ENCODE data around the gene CLIP2. TPM values are rescaled to one million over a fixed set of nuclear protein-coding genes. Genes with fewer than 3 reads are reported as not detected.
"Not testable (repeated sequence)": the region's sequence is repeated elsewhere in the genome, so short reads cannot be mapped to it uniquely, and the experiment has no call there.

Gene CLIP2
- total and polyA plus RNA-seq, 4 donors = 15.3 to 35.7 (median 21.9) TPM

DNA sequence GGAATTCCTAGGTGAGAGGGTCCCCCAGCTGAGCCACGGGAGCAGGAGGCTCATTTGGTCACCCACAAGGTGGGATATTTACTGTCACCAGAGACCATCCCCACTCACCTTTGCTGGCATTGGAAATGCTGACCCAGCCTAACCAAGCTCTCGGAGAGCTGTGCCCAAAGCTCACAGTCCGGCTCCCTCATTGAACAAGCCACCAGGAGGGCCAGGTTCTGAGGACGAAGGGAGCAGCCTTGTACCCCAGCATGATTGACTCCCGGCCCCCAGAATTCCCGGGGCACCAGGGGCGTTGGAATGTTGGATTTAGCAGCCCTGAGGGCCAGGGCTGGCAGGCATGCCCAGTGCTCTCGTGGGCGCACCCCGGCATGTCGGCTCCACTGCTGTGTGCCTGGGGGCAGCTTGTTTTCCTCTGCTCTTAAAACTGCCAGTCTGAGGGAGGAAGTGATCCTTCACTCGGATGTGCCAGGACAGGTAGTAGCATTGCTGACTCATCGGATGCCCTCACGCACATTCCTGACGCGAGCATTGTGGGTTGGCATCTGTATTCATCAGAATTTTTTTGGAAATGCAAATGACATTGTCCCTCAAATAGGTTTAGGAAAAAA is 23.3 kb downstream of the CLIP2 start:
- no peak for DNase-seq
- Histone ChIP-seq H3K27me3 (ENCODE audit: control insufficient read depth in 1 of 2, insufficient read depth in 2 of 2, low read length in 1 of 2) (no peaks in the 10 kb centered on the region), H3K4me3 (ENCODE audit: low read length in 2 of 2) (no peak overlapping the region), H3K27ac (ENCODE audit: low read depth in 1 of 2, low read length in 2 of 2) (no peak overlapping the region), H3K4me1 (ENCODE audit: control insufficient read depth in 1 of 2, insufficient read depth in 2 of 2, low read length in 2 of 2) (no peaks in the 10 kb centered on the region), H3K9me3 (ENCODE audit: control insufficient read depth, low read length) (no peaks in the 10 kb centered on the region), H3K36me3 (ENCODE audit: control insufficient read depth in 1 of 2, insufficient read depth in 2 of 2, low read length in 1 of 2) (peaks cover 0 to 2% of the 10 kb centered on the region in 2 donors)
- no peak for ATAC-seq (ENCODE audit: low FRiP score)
- intact Hi-C loops (cut with DNase I) = no loop called here
- WGBS, 2 donors = 36 to 55% methylated on average over 16 of the region's 16 CpGs

DNA sequence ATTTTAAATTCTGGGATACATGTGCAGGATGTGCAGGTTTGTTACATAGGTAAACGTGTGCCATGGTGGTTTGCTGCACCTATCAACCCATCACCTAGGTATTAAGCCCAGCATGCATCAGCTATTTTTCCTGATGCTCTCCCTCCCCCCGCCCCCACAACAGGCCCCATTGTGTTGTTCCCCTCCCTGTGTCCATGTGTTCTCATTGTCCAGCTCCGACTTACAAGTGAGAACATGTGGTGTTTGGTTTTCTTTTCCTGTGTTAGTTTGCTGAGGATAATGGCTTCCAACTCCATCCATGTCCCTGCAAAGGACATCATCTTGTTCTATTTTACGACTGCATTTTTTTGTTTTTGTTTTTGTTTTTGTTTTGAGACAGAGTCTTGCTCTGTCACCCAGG is 26.7 kb downstream of the CLIP2 start:
- intact Hi-C loops (cut with DNase I); ATAC-seq (ENCODE audit: low FRiP score); H3K4me1 ChIP-seq (ENCODE audit: control insufficient read depth in 1 of 2, insufficient read depth in 2 of 2, low read length in 2 of 2); H3K4me3 ChIP-seq (ENCODE audit: low read length in 2 of 2); H3K27me3 ChIP-seq (ENCODE audit: control insufficient read depth in 1 of 2, insufficient read depth in 2 of 2, low read length in 1 of 2); H3K27ac ChIP-seq (ENCODE audit: low read depth in 1 of 2, low read length in 2 of 2); H3K36me3 ChIP-seq (ENCODE audit: control insufficient read depth in 1 of 2, insufficient read depth in 2 of 2, low read length in 1 of 2); DNase-seq; H3K9me3 ChIP-seq (ENCODE audit: control insufficient read depth, low read length): not testable (repeated sequence)
- 81 to 83% methylated on average over 4 of the region's 4 CpGs for WGBS, 2 donors

DNA sequence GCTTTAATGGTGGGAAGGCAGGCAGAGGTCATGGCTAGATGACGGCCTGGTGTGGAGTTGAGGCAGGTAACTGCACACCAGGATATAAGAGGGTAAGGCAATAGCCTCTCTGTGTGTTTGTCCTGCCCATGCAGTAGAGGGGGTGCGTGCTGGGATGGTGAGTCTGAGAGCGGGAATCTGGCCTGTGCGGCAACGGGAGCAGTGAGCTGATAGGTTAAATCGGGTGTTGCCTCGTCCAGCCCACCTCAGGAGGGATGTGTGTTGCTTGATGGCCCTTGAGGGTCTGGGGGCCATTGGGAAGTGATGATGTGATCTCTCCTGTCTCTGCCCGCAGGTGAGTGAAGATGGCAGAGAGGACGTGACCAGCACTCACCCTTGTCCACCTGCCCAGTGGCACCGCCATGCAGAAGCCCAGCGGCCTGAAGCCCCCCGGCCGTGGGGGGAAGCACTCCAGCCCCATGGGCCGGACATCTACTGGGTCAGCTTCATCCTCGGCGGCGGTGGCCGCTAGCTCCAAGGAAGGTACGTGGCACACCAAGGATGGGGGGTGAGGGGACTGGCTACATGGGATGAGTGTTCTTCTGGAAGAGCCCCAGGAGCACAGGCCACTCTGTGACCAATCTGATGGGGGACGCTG is 28.1 kb downstream of the CLIP2 start:
- Histone ChIP-seq H3K27ac (ENCODE audit: low read depth in 1 of 2, low read length in 2 of 2) (no peak overlapping the region), H3K36me3 (ENCODE audit: control insufficient read depth in 1 of 2, insufficient read depth in 2 of 2, low read length in 1 of 2) (peaks cover 0 to 4% of the 10 kb centered on the region in 2 donors), H3K4me1 (ENCODE audit: control insufficient read depth in 1 of 2, insufficient read depth in 2 of 2, low read length in 2 of 2) (no peaks in the 10 kb centered on the region), H3K4me3 (ENCODE audit: low read length in 2 of 2) (no peak overlapping the region), H3K9me3 (ENCODE audit: control insufficient read depth, low read length) (no peaks in the 10 kb centered on the region), H3K27me3 (ENCODE audit: control insufficient read depth in 1 of 2, insufficient read depth in 2 of 2, low read length in 1 of 2) (no peaks in the 10 kb centered on the region)
- no peak for DNase-seq
- ATAC-seq (ENCODE audit: low FRiP score) = no peak
- intact Hi-C loops (cut with DNase I) = no loop called here
- 92 to 94% methylated on average over 20 of the region's 20 CpGs for WGBS, 2 donors

DNA sequence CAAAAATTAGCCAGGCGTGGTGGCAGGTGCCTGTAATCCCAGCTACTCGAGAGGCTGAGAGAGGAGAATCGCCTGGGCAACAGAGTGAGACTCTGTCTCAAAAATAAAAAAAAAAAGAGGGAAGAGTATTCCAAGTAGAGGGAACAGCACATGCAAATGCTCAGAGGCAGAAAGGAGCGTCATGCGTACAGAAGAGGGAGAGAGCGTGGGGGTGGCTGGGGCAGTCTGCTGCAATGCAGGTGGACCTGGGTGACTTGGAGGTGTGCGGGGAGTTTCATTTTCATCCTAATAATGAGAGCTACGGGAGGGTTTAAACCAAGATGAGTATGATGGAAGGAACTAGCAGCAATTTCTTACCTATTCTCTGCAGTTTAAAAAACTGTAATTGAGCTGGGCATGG is 28.8 kb downstream of the CLIP2 start:
- 96 to 97% methylated on average over 8 of the region's 8 CpGs for WGBS, 2 donors
- DNase-seq (no peak), ATAC-seq (ENCODE audit: low FRiP score) (no peak)
- H3K36me3 ChIP-seq (ENCODE audit: control insufficient read depth in 1 of 2, insufficient read depth in 2 of 2, low read length in 1 of 2) = peaks cover 0 to 4% of the 10 kb centered on the region in 2 donors
- H3K4me1 ChIP-seq (ENCODE audit: control insufficient read depth in 1 of 2, insufficient read depth in 2 of 2, low read length in 2 of 2) = no peaks in the 10 kb centered on the region
- intact Hi-C loops (cut with DNase I) = no loop called here
- H3K27me3 ChIP-seq (ENCODE audit: control insufficient read depth in 1 of 2, insufficient read depth in 2 of 2, low read length in 1 of 2) = no peaks in the 10 kb centered on the region
- H3K9me3 ChIP-seq (ENCODE audit: control insufficient read depth, low read length) = no peaks in the 10 kb centered on the region
- H3K4me3 ChIP-seq (ENCODE audit: low read length in 2 of 2) = no peak overlapping the region
- no peak overlapping the region for H3K27ac ChIP-seq (ENCODE audit: low read depth in 1 of 2, low read length in 2 of 2)

DNA sequence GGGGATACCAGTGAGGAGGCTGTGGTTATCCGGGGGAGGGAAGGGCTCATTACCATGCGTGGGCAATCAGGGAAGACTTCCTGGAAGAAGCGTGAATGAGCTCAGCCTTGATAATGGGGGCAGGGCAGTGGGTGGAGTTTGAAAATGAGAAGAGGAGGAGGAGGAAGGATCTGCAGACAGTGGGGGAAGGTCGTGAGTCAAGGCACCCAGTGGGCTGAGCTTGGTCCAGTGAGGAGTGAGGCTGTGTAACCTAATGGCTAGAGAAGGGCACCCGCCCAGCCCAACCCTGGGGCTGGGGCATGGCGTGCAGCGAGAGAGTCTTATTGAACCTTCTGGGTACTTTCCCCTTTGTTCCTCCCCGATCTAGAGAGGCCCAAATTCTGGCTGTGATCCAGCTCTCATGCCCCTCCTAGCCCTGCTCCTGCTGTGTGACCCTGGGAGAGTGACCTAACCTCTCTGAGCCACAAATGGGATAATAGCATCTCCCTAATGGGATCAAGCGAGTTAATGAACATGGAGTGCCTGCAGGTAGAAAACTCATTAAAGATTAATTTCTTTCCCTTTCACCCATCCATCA is 31.5 kb downstream of the CLIP2 start:
- ATAC-seq (ENCODE audit: low FRiP score) = no peak

DNA sequence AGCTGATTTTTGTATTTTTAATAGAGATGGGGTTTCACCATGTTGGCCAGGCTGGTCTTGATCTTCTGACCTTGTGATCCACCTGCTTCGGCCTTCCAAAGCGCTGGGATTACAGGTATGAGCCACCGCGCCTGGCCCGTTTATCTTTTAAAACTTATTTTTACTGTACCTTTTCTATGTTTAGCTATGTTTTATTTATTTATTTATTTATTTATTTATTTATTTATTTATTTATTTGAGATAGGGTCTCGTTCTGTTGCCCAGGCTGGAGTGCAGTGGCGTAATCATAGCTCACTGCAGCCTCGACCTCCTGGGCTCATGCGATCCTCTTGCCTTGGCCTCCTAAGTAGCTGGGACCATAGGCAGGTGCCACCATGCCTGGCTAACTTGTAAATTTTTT is 33.7 kb downstream of the CLIP2 start:
- intact Hi-C loops (cut with DNase I); H3K36me3 ChIP-seq (ENCODE audit: control insufficient read depth in 1 of 2, insufficient read depth in 2 of 2, low read length in 1 of 2); H3K27me3 ChIP-seq (ENCODE audit: control insufficient read depth in 1 of 2, insufficient read depth in 2 of 2, low read length in 1 of 2); H3K4me1 ChIP-seq (ENCODE audit: control insufficient read depth in 1 of 2, insufficient read depth in 2 of 2, low read length in 2 of 2); ATAC-seq (ENCODE audit: low FRiP score); H3K4me3 ChIP-seq (ENCODE audit: low read length in 2 of 2); H3K9me3 ChIP-seq (ENCODE audit: control insufficient read depth, low read length); H3K27ac ChIP-seq (ENCODE audit: low read depth in 1 of 2, low read length in 2 of 2); DNase-seq: not testable (repeated sequence)
- WGBS, 2 donors = 94 to 95% methylated on average over 9 of the region's 9 CpGs

More for the DNA sequence above, 31.5 kb downstream of the CLIP2 start:
- no peak for DNase-seq
- H3K4me1 ChIP-seq (ENCODE audit: control insufficient read depth in 1 of 2, insufficient read depth in 2 of 2, low read length in 2 of 2) = no peaks in the 10 kb centered on the region
- intact Hi-C loops (cut with DNase I) = no loop called here
- 81 to 82% methylated on average over 9 of the region's 9 CpGs for WGBS, 2 donors
- H3K27me3 ChIP-seq (ENCODE audit: control insufficient read depth in 1 of 2, insufficient read depth in 2 of 2, low read length in 1 of 2) = no peaks in the 10 kb centered on the region
- H3K36me3 ChIP-seq (ENCODE audit: control insufficient read depth in 1 of 2, insufficient read depth in 2 of 2, low read length in 1 of 2) = peaks cover 0 to 4% of the 10 kb centered on the region in 2 donors
- no peaks in the 10 kb centered on the region for H3K9me3 ChIP-seq (ENCODE audit: control insufficient read depth, low read length)
- no peak overlapping the region for H3K4me3 ChIP-seq (ENCODE audit: low read length in 2 of 2)
- H3K27ac ChIP-seq (ENCODE audit: low read depth in 1 of 2, low read length in 2 of 2) = no peak overlapping the region

DNA sequence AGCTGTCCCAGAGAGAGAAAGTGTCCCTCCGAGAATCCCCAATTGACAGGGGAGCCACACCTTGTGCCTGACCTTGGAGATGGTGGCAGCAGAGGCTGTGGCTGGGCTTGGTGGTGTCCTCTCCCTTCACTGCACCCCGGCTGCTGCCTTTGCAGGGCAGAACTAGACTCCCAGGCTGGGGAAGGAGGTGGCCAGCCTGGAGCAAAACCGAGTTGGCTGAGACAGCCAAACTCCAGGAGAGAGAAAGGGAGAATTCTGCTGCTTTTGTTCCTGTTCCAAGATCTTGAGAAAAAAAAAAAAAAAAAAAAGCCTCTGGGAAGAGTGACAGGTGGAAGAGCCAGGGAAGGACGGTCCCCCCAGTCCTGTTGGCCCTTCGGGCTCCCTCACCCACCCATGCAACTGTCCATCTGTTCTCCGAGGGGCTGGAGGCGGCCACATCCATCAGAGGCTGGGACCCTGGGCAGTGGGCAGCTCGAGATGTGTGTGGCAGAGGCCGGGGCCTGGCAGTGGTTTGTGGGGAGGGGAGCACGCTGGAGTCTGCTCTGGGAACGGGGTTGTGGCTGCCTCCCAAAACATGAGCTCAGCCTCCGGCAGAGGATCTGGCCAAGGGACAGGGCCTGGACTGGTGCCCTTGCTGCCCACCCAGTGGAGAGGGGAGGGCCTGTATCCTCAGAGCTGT is 35.5 kb downstream of the CLIP2 start:
- Histone ChIP-seq H3K36me3 (ENCODE audit: control insufficient read depth in 1 of 2, insufficient read depth in 2 of 2, low read length in 1 of 2) (no peaks in the 10 kb centered on the region), H3K4me3 (ENCODE audit: low read length in 2 of 2) (no peak overlapping the region), H3K27ac (ENCODE audit: low read depth in 1 of 2, low read length in 2 of 2) (no peak overlapping the region), H3K27me3 (ENCODE audit: control insufficient read depth in 1 of 2, insufficient read depth in 2 of 2, low read length in 1 of 2) (no peaks in the 10 kb centered on the region), H3K4me1 (ENCODE audit: control insufficient read depth in 1 of 2, insufficient read depth in 2 of 2, low read length in 2 of 2) (no peaks in the 10 kb centered on the region), H3K9me3 (ENCODE audit: control insufficient read depth, low read length) (no peaks in the 10 kb centered on the region)
- intact Hi-C loops (cut with DNase I) = no loop called here
- WGBS, 2 donors = 2 to 6% methylated on average over 12 of the region's 12 CpGs
- DNase-seq (no peak), ATAC-seq (ENCODE audit: low FRiP score) (peak; percentile 58)

DNA sequence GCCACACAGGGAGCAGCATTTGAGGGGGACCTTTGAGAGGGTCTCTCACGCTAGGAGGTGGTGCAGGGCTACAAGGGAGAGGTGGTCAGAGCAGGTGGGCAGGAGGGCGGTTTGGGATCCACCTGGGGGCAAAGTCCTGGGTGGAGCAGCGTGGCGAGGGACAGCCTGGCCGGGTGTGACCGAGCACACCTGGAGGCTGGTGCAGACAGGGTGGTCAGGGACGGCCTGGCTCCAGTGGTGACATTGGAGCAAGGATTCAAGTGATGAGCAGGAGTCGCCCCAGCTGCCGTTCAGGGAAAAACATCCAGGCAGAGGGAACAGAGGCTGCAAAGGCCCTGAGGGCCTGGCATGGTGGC is 36.0 kb downstream of the CLIP2 start:
- Histone ChIP-seq H3K4me3 (ENCODE audit: low read length in 2 of 2) (no peak overlapping the region), H3K27me3 (ENCODE audit: control insufficient read depth in 1 of 2, insufficient read depth in 2 of 2, low read length in 1 of 2) (no peaks in the 10 kb centered on the region), H3K36me3 (ENCODE audit: control insufficient read depth in 1 of 2, insufficient read depth in 2 of 2, low read length in 1 of 2) (no peaks in the 10 kb centered on the region), H3K4me1 (ENCODE audit: control insufficient read depth in 1 of 2, insufficient read depth in 2 of 2, low read length in 2 of 2) (no peaks in the 10 kb centered on the region), H3K9me3 (ENCODE audit: control insufficient read depth, low read length) (no peaks in the 10 kb centered on the region), H3K27ac (ENCODE audit: low read depth in 1 of 2, low read length in 2 of 2) (no peak overlapping the region)
- ATAC-seq (ENCODE audit: low FRiP score) = peak; percentile 19
- intact Hi-C loops (cut with DNase I) = no loop called here
- 60 to 67% methylated on average over 9 of the region's 9 CpGs for WGBS, 2 donors
- DNase-seq = no peak
